ENCODE measurements around the gene OR2D2.

DNA sequence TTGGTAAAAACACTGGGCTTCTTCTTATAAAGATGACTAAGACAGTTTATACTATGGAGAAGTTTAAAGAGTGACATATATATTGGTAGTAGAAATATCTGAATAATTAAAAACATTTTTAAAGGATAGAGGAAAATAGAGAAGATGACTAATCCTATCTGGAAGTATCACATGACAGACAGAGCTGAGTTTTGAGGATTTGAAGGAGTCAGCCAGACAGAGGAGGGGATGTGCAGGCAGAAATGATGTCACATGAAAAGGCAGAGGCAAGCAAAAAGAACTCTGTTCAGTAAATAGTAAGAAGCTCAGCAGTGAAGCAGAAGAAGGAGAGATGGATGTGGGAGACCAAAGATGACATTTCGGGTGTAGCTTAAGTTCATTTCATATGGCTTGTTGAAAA is 27.9 kb downstream of the OR2D2 start:
- no peak for TF ChIP-seq GABPA (IDR thresholded peaks at IDR 0.05 in 1 of 2, conservative IDR thresholded peaks at IDR 0.05 in 1 of 2)
- TF ChIP-seq, protein P1, sequence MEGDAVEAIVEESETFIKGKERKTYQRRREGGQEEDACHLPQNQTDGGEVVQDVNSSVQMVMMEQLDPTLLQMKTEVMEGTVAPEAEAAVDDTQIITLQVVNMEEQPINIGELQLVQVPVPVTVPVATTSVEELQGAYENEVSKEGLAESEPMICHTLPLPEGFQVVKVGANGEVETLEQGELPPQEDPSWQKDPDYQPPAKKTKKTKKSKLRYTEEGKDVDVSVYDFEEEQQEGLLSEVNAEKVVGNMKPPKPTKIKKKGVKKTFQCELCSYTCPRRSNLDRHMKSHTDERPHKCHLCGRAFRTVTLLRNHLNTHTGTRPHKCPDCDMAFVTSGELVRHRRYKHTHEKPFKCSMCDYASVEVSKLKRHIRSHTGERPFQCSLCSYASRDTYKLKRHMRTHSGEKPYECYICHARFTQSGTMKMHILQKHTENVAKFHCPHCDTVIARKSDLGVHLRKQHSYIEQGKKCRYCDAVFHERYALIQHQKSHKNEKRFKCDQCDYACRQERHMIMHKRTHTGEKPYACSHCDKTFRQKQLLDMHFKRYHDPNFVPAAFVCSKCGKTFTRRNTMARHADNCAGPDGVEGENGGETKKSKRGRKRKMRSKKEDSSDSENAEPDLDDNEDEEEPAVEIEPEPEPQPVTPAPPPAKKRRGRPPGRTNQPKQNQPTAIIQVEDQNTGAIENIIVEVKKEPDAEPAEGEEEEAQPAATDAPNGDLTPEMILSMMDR (IDR thresholded peaks at IDR 0.05; ENCODE audit: low read depth, low read length, missing input control) = no peak
- no peak for TF ChIP-seq JUND (IDR thresholded peaks at IDR 0.05)
- TF ChIP-seq TAF1 (conservative IDR thresholded peaks at IDR 0.05) = no peak
- no peak for TF ChIP-seq YY1 (IDR thresholded peaks at IDR 0.05)
- TF ChIP-seq, protein P2, sequence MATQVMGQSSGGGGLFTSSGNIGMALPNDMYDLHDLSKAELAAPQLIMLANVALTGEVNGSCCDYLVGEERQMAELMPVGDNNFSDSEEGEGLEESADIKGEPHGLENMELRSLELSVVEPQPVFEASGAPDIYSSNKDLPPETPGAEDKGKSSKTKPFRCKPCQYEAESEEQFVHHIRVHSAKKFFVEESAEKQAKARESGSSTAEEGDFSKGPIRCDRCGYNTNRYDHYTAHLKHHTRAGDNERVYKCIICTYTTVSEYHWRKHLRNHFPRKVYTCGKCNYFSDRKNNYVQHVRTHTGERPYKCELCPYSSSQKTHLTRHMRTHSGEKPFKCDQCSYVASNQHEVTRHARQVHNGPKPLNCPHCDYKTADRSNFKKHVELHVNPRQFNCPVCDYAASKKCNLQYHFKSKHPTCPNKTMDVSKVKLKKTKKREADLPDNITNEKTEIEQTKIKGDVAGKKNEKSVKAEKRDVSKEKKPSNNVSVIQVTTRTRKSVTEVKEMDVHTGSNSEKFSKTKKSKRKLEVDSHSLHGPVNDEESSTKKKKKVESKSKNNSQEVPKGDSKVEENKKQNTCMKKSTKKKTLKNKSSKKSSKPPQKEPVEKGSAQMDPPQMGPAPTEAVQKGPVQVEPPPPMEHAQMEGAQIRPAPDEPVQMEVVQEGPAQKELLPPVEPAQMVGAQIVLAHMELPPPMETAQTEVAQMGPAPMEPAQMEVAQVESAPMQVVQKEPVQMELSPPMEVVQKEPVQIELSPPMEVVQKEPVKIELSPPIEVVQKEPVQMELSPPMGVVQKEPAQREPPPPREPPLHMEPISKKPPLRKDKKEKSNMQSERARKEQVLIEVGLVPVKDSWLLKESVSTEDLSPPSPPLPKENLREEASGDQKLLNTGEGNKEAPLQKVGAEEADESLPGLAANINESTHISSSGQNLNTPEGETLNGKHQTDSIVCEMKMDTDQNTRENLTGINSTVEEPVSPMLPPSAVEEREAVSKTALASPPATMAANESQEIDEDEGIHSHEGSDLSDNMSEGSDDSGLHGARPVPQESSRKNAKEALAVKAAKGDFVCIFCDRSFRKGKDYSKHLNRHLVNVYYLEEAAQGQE (IDR thresholded peaks at IDR 0.05) = no peak
- TF ChIP-seq RXRA (IDR thresholded peaks at IDR 0.05) = no peak
- TF ChIP-seq, protein P3, sequence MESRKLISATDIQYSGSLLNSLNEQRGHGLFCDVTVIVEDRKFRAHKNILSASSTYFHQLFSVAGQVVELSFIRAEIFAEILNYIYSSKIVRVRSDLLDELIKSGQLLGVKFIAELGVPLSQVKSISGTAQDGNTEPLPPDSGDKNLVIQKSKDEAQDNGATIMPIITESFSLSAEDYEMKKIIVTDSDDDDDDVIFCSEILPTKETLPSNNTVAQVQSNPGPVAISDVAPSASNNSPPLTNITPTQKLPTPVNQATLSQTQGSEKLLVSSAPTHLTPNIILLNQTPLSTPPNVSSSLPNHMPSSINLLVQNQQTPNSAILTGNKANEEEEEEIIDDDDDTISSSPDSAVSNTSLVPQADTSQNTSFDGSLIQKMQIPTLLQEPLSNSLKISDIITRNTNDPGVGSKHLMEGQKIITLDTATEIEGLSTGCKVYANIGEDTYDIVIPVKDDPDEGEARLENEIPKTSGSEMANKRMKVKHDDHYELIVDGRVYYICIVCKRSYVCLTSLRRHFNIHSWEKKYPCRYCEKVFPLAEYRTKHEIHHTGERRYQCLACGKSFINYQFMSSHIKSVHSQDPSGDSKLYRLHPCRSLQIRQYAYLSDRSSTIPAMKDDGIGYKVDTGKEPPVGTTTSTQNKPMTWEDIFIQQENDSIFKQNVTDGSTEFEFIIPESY (IDR thresholded peaks at IDR 0.05) = no peak
- no peak for TF ChIP-seq NR2F2 (IDR thresholded peaks at IDR 0.05)
- TF ChIP-seq, protein P4, sequence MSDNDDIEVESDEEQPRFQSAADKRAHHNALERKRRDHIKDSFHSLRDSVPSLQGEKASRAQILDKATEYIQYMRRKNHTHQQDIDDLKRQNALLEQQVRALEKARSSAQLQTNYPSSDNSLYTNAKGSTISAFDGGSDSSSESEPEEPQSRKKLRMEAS (IDR thresholded peaks at IDR 0.05) = no peak
- no peak for TF ChIP-seq FOXA1 (IDR thresholded peaks at IDR 0.05)
- TF ChIP-seq RAD21 (IDR thresholded peaks at IDR 0.05) = no peak

Data from liver (tissue), 3 donors.